ENCODE data around the gene EFCC1. TPM values are rescaled to one million over a fixed set of nuclear protein-coding genes. Genes with fewer than 3 reads are reported as not detected.

The EFCC1 gene
- total RNA-seq, 1 donor from 2014 or later = 0.60 TPM

DNA sequence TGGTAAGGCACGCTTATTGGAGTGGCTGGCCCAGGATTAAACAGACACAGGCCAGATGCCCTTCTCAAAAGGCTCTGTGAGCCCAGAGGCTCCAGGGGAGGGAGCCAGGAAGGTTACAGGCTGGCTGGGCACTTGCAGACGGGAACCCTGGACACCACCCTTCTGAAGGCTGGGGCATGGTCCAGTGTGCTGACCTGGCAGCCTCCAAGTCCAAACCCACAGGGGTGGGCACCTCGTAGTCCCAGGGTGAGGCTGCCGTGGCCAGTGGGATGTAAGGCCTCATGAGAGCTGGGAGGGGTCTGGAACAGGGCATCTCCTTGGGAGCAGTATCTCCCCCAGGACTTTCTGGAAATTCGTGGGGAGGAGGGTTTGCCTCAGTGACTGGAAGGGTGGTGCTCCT lies 19.6 kb downstream of the EFCC1 start:
- DNase-seq (ENCODE audit: low spot score, unreplicated experiment) = no peak
- Mint-ChIP-seq H3K27me3 (peaks cover 22% of the 10 kb centered on the region), H3K9me3 (ENCODE audit: low read depth) (no peaks in the 10 kb centered on the region), H3K36me3 (ENCODE audit: insufficient read depth) (no peaks in the 10 kb centered on the region), H3K27ac (no peak overlapping the region), H3K4me1 (ENCODE audit: low read depth) (peaks cover 1% of the 10 kb centered on the region), H3K4me3 (ENCODE audit: low read depth) (no peak overlapping the region)
- TF ChIP-seq, protein P1, sequence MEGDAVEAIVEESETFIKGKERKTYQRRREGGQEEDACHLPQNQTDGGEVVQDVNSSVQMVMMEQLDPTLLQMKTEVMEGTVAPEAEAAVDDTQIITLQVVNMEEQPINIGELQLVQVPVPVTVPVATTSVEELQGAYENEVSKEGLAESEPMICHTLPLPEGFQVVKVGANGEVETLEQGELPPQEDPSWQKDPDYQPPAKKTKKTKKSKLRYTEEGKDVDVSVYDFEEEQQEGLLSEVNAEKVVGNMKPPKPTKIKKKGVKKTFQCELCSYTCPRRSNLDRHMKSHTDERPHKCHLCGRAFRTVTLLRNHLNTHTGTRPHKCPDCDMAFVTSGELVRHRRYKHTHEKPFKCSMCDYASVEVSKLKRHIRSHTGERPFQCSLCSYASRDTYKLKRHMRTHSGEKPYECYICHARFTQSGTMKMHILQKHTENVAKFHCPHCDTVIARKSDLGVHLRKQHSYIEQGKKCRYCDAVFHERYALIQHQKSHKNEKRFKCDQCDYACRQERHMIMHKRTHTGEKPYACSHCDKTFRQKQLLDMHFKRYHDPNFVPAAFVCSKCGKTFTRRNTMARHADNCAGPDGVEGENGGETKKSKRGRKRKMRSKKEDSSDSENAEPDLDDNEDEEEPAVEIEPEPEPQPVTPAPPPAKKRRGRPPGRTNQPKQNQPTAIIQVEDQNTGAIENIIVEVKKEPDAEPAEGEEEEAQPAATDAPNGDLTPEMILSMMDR (IDR thresholded peaks at IDR 0.05; ENCODE audit: unreplicated experiment) = no peak

DNA sequence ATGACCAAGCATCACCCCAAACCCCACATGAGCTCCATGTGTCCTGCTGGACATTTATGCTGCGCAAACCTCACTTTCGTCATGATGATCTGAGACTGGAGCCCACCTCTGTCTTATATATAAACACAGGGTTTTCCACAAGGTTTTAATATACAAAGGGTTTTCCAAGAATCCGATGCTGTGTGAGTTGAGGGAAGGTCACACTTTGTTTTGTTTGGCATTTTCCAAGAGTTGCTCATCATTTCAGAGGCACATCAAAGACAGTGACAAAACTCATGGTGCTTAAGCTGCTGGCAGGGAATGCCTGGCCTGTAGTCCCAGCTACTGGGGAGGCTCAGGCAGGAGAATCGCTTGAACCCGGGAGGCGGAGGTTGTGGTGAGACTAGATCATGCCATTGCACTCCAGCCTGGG lies 20.0 kb downstream of the EFCC1 start:
- peaks cover 1% of the 10 kb centered on the region for H3K4me1 Mint-ChIP-seq (ENCODE audit: low read depth)
- TF ChIP-seq, protein P1 (IDR thresholded peaks at IDR 0.05; ENCODE audit: unreplicated experiment) = no peak

DNA sequence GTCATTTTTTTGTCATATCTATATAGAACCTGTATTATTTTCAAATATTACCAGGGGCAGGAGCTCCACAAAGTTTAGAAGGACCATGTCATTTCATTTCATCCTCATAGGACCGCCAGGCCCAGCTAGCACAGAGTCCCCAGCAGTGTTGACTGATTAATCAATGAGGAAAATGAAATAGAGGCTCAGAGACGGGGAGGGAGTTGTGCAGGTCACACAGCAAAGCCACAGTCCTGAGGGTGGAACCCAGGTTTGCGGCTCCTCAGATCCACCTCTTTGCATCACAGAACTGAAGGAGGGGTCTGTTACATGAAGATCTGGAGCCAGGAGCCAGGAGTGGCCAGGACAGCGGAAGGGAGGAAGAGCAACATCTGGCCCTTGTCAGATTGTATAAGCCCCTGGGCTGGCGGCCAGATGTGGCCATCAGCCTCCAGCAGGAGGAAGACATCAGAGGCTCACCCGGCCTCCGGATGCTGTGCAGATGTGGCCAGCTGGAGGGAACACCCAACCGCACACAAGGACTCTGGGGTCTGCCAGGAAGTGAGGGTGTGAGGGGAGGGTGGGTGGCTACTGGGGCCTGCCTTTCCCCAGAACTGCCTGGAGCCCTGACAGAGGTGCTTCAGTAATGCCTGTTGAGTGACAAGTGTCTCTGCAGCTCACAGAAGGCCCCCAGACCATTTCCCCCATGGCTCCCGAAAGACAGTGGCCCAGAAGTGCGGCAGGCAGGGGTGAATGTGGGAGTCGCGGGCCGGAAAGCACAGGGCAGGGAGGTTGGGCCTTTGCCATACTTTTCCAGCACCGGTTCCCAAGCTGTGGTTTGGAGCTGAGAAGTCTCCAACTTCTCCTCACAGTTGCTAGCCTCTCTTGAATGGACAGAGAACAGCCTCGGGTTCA lies 21.3 kb downstream of the EFCC1 start:
- no peaks in the 10 kb centered on the region for H3K9me3 Mint-ChIP-seq (ENCODE audit: low read depth)
- H3K4me3 Mint-ChIP-seq (ENCODE audit: low read depth) = no peak overlapping the region
- peaks cover 3% of the 10 kb centered on the region for H3K4me1 Mint-ChIP-seq (ENCODE audit: low read depth)
- no peaks in the 10 kb centered on the region for H3K36me3 Mint-ChIP-seq (ENCODE audit: insufficient read depth)
- no peak for DNase-seq (ENCODE audit: low spot score, unreplicated experiment)
- TF ChIP-seq, protein P1 (IDR thresholded peaks at IDR 0.05; ENCODE audit: unreplicated experiment) = no peak
- H3K27ac Mint-ChIP-seq = no peak overlapping the region
- H3K27me3 Mint-ChIP-seq = peaks cover 34% of the 10 kb centered on the region

More for the DNA sequence above, 20.0 kb downstream of the EFCC1 start:
- Mint-ChIP-seq H3K36me3 (ENCODE audit: insufficient read depth) (no peaks in the 10 kb centered on the region), H3K27ac (no peak overlapping the region), H3K4me3 (ENCODE audit: low read depth) (no peak overlapping the region), H3K27me3 (peaks cover 26% of the 10 kb centered on the region), H3K9me3 (ENCODE audit: low read depth) (no peaks in the 10 kb centered on the region)
- no peak for DNase-seq (ENCODE audit: low spot score, unreplicated experiment)

DNA sequence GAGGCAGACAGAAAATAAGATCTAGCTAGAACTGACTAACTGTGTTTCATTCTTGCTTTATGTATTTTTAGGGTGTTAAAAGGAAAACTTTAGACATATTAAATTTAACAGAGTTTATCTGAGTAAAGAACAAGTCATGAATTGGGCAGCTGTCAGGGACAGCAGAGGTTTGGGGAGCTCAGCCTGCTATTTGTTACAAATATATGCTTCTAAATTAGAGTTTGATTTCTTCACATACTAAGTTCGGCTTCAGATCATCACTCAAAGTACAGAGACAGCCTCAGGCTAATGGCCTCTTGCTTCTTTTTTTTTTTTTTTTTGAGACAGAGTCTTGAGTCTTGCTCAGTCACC lies 21.9 kb downstream of the EFCC1 start:
- Mint-ChIP-seq H3K36me3 (ENCODE audit: insufficient read depth) (no peaks in the 10 kb centered on the region), H3K4me3 (ENCODE audit: low read depth) (no peak overlapping the region), H3K9me3 (ENCODE audit: low read depth) (no peaks in the 10 kb centered on the region), H3K4me1 (ENCODE audit: low read depth) (peaks cover 2% of the 10 kb centered on the region), H3K27me3 (peaks cover 31% of the 10 kb centered on the region), H3K27ac (no peak overlapping the region)
- no peak for DNase-seq (ENCODE audit: low spot score, unreplicated experiment)
- TF ChIP-seq, protein P1 (IDR thresholded peaks at IDR 0.05; ENCODE audit: unreplicated experiment) = no peak

DNA sequence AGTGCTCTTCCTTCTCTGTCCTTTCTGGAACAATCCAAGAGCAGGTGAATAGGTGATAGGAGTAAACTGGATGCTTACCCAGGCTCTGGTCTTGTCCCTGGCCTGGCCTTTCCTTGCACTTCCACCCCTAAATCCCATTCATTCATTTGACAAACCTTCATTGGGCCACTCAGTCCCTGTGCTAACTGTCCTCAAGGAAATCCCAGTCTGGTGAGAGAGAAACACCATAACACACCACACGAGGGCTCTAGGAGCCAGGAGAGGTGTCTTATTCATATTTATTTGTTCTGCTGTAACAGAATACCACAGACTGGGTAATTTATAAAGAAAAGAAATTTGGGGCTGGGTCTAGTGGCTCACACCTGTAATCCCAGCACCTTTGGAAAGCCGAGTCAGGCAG lies 22.8 kb downstream of the EFCC1 start:
- Mint-ChIP-seq H3K4me3 (ENCODE audit: low read depth) (no peak overlapping the region), H3K4me1 (ENCODE audit: low read depth) (peaks cover 2% of the 10 kb centered on the region), H3K27me3 (peaks cover 28% of the 10 kb centered on the region), H3K27ac (no peak overlapping the region), H3K36me3 (ENCODE audit: insufficient read depth) (no peaks in the 10 kb centered on the region), H3K9me3 (ENCODE audit: low read depth) (no peaks in the 10 kb centered on the region)
- TF ChIP-seq, protein P1 (IDR thresholded peaks at IDR 0.05; ENCODE audit: unreplicated experiment) = peak; percentile 24
- no peak for DNase-seq (ENCODE audit: low spot score, unreplicated experiment)

All from progenitor cell of endocrine pancreas (in vitro differentiated cells).